ENCODE measurements around the gene ITPRID2.

- no peak for TF ChIP-seq CTCF (IDR thresholded peaks at IDR 0.05; ENCODE audit: low read depth, low read length)
- TF ChIP-seq MAX (IDR thresholded peaks at IDR 0.05; ENCODE audit: low read depth, low read length): no peak
- TF ChIP-seq POLR2A (IDR thresholded peaks at IDR 0.05; ENCODE audit: extremely low read depth, insufficient read length): no peak
- no peak for TF ChIP-seq MYC (IDR thresholded peaks at IDR 0.05; ENCODE audit: low read depth, low read length)
Observed at GRCh38 chr2:181959508-181959907, 68.0 kb downstream of the ITPRID2 start.
